B cell (primary cell): ENCODE measurements around the gene RECK. TPM values are rescaled to one million over a fixed set of nuclear protein-coding genes. Genes with fewer than 3 reads are reported as not detected.
A peak's percentile ranks its signal among the peaks of the same experiment; 100 is the strongest.

Experiments
- ATAC-seq: fragments of 200-7000 bp; cut with Tn5 transposase; one replicate; pipeline ENCODE4 v1.10.0; 2021; ENCODE audit warnings: low read depth, mild to moderate bottlenecking, moderate number of reproducible peaks, moderate library complexity
- CTCF ChIA-PET: fragments of 350-600 bp; sonication (Branson Sonifier 250); formaldehyde crosslinking; loops from one replicate; lab custom pipeline; 2021; ENCODE audit warnings: antibody characterized with exemption, inconsistent platforms; lab: Charles Lee
- POLR2A ChIA-PET: fragments of 350-600 bp; sonication (Branson Sonifier 250); formaldehyde crosslinking; loops from one replicate; lab custom pipeline; 2021; ENCODE audit warnings: antibody characterized with exemption; lab: Charles Lee
- DNase-seq: peaks from one replicate; pipeline ENCODE4 v3.0.0; 2013
- H2AFZ ChIP-seq: 2 replicates; pipeline ENCODE4 v1.6.1; 2012; ENCODE audit warnings: mild to moderate bottlenecking, low read depth, low read length; ENCODE audit not compliant: insufficient read depth, poor library complexity, severe bottlenecking
- H3K27ac ChIP-seq, 2 donors: 1 replicate in 1 of 2; 2 replicates in 1 of 2; pipeline ENCODE4 v1.5.1; 2012 to 2013; ENCODE audit warnings: low read length in 2 of 2, mild to moderate bottlenecking in 2 of 2, moderate library complexity in 1 of 2
- H3K27me3 ChIP-seq, 4 experiments: fragments of 200-600 bp in 1 of 4; sonication (generic) in 1 of 4; replicated peaks in 1 of 4; 1 replicate in 2 of 4; 2 replicates in 2 of 4; pipeline versions ENCODE4 v1.6.1 to v1.7.0; 2013 to 2016; ENCODE audit warnings: low read length in 3 of 4, mild to moderate bottlenecking in 2 of 4, mixed read lengths in 1 of 4, moderate library complexity in 1 of 4; ENCODE audit not compliant: insufficient read depth in 4 of 4, control insufficient read depth in 3 of 4; ENCODE audit errors: control extremely low read depth in 1 of 4
- H3K36me3 ChIP-seq, 2 experiments: replicated peaks in 1 of 2; 1 replicate in 1 of 2; 2 replicates in 1 of 2; pipeline versions ENCODE4 v1.6.1 to v1.7.1; 2013; ENCODE audit warnings: low read length in 1 of 2; ENCODE audit not compliant: insufficient read depth in 2 of 2, control insufficient read depth in 1 of 2; ENCODE audit errors: control extremely low read depth in 1 of 2, extremely low read depth in 1 of 2
- H3K4me1 ChIP-seq, 2 donors: fragments of 200-600 bp in 1 of 2; sonication (generic) in 1 of 2; 1 replicate in 1 of 2; 2 replicates in 1 of 2; pipeline versions ENCODE4 v1.5.1 to v1.6.1; 2013 to 2017; ENCODE audit warnings: low read length in 2 of 2; ENCODE audit not compliant: control insufficient read depth in 2 of 2, insufficient read depth in 2 of 2
- H3K4me2 ChIP-seq: replicated peaks from 2 replicates; pipeline ENCODE3; 2012; ENCODE audit warnings: mild to moderate bottlenecking, low read depth, low read length; ENCODE audit not compliant: poor library complexity, severe bottlenecking
- H3K4me3 ChIP-seq, 5 experiments: fragments of 200-600 bp in 1 of 5; sonication (generic) in 1 of 5; 1 replicate in 3 of 5; 2 replicates in 2 of 5; pipeline versions ENCODE4 v1.5.1 to v1.7.0; 2011 to 2016; ENCODE audit warnings: low read length in 4 of 5, mild to moderate bottlenecking in 4 of 5, low read depth in 2 of 5, control low read depth in 1 of 5, moderate library complexity in 1 of 5; ENCODE audit not compliant: insufficient read depth in 1 of 5; ENCODE audit errors: control extremely low read depth in 1 of 5, extremely low read depth in 1 of 5
- H3K79me2 ChIP-seq: fragments of 200-600 bp; sonication (generic); one replicate; pipeline ENCODE4 v1.6.0; 2016; ENCODE audit warnings: low read length; ENCODE audit not compliant: control insufficient read depth, insufficient read depth
- H3K9ac ChIP-seq: fragments of 200-600 bp; sonication (generic); 2 replicates; pipeline ENCODE4 v1.6.1; 2017; ENCODE audit warnings: mild to moderate bottlenecking, low read length, moderate library complexity
- H3K9me3 ChIP-seq, 3 donors: one replicate each; pipeline versions ENCODE4 v1.6.1 to v1.7.1; 2013; ENCODE audit warnings: low read length in 2 of 3; ENCODE audit not compliant: control insufficient read depth in 2 of 3, insufficient read depth in 1 of 3; ENCODE audit errors: control extremely low read depth in 1 of 3
- H4K20me1 ChIP-seq: 2 replicates; pipeline ENCODE4 v1.6.0; 2012; ENCODE audit warnings: mild to moderate bottlenecking, low read length; ENCODE audit not compliant: insufficient read depth, control insufficient read depth, poor library complexity, severe bottlenecking
- H3K27ac Mint-ChIP-seq: one replicate; pipeline ENCODE4 v1.8.0; 2021; ENCODE audit warnings: mixed read lengths
- H3K27me3 Mint-ChIP-seq: one replicate; pipeline ENCODE4 v1.8.0; 2021; ENCODE audit warnings: mixed read lengths
- H3K4me1 Mint-ChIP-seq: one replicate; pipeline ENCODE4 v1.8.0; 2021; ENCODE audit warnings: mixed read lengths
- H3K4me3 Mint-ChIP-seq: one replicate; pipeline ENCODE4 v1.8.0; 2021; ENCODE audit warnings: mixed read lengths
- H3K9me3 Mint-ChIP-seq: one replicate; pipeline ENCODE4 v1.8.0; 2022; ENCODE audit warnings: mixed read lengths; ENCODE audit not compliant: insufficient read depth
- EZH2 ChIP-seq: IDR thresholded peaks from 2 replicates; pipeline ENCODE4 v1.6.1; 2012; ENCODE audit warnings: borderline replicate concordance, low read depth, mild to moderate bottlenecking, moderate library complexity, low read length; ENCODE audit not compliant: insufficient read depth, poor library complexity, severe bottlenecking
- WGBS: methylation state at CpG from one replicate; pipeline ENCODE4 v1.1.5; 2013; ENCODE audit warnings: missing lambda C conversion rate; ENCODE audit not compliant: insufficient coverage; 5-methylcytosine and 5-hydroxymethylcytosine counted together
- intact Hi-C: fragments of 100-400 bp; cut with micrococcal nuclease; formaldehyde crosslinking; loops from one replicate; pipeline ENCODE4 v1.10.0; 2022
- polyA plus RNA-seq: library from polyadenylated mRNA; depleted of rRNA; stranded (reverse); fragments of >200 nt; gene quantifications from 2 replicates; pipeline ENCODE4 v1.2.3, GENCODE V29; 2012
- total RNA-seq, 2 donors: library from RNA; stranded (reverse); fragments of 120-200 nt in 1 of 2; gene quantifications; 1 replicate in 1 of 2; 2 replicates in 1 of 2; pipeline versions ENCODE4 v1.2.3 to v1.2.4, GENCODE V29; 2013 to 2022
- TF ChIP-seq, protein P1 (sequence below): fragments of 200-600 bp; IDR thresholded peaks from one replicate; pipeline ENCODE4 v1.8.0; 2022; ENCODE audit warnings: antibody characterized with exemption, mild to moderate bottlenecking

The RECK gene
- total and polyA plus RNA-seq, 2 donors (not counting 1 experiment from before 2014, with no cell fraction given) = 5.6 to 7.7 TPM

DNA sequence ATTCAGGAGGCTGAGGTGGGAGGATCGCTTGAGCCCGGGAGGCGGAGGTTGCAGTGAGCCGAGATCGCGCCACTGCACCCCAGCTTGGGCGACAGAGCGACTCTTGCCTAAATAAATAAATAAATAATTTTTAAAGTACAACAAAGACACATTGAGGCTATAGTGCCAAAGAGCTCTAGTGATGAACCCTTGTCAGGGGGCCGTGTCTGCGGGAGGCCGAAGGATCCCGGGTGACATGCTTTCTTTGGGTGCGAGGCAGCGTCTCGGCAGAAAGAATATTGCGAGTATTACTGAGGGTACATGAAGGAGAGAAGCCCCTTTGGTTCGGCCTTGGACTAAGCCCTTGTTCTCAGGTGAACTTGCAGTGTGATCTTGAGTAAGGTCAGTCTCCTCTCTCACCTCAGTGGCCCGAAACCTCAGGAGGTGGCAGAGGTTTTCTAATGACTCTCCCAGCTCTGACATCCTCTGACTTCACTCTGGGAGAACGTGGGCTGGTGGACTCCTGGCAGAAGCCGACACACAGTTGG lies 397 bp upstream of the RECK start:
- Histone ChIP-seq H3K4me3 (peak overlapping the region in 4 of 5 experiments; percentile 69 to 82 (median 74)), H3K27ac (no peak overlapping the region), H3K27me3 (peaks cover 0 to 3% (median 0%) of the 10 kb centered on the region in 4 experiments), H4K20me1 (no peaks in the 10 kb centered on the region), H3K9me3 (no peaks in the 10 kb centered on the region), H3K4me2 (peak overlapping the region; percentile 89), H3K79me2 (peaks cover 16% of the 10 kb centered on the region), H2AFZ (peak overlapping the region; percentile 98), H3K36me3 (no peaks in the 10 kb centered on the region), H3K4me1 (peaks cover 14 to 15% of the 10 kb centered on the region in 2 donors), H3K9ac (peak overlapping the region; percentile 89)
- H3K27me3 Mint-ChIP-seq = no peaks in the 10 kb centered on the region
- intact Hi-C loops = loop anchor here (2.0 to 10.0 kb wide), 3 partner anchors 56 to 922 kb away; partner anchors contain the start of genes ATOSB and CCIN
- H3K9me3 Mint-ChIP-seq = no peaks in the 10 kb centered on the region
- TF ChIP-seq EZH2 = no peak
- ChIA-PET POLR2A (interaction anchor here (0.9 kb wide), 1 partner anchor 154 kb away, joined by 5 read pairs; the partner anchor contains the start of gene CLTA), CTCF (interaction anchor here (1.6 to 3.4 kb wide), 2 partner anchors 13 to 27 kb away, joined by 3 to 18 read pairs; no protein-coding TSS in a partner anchor)
- WGBS = 55% methylated on average over 15 of the region's 20 CpGs
- peak overlapping the region; percentile 88 for H3K4me3 Mint-ChIP-seq
- peaks cover 20% of the 10 kb centered on the region for H3K4me1 Mint-ChIP-seq
- ATAC-seq (no peak), DNase-seq (no peak)
- H3K27ac Mint-ChIP-seq = peak overlapping the region; percentile 47

DNA sequence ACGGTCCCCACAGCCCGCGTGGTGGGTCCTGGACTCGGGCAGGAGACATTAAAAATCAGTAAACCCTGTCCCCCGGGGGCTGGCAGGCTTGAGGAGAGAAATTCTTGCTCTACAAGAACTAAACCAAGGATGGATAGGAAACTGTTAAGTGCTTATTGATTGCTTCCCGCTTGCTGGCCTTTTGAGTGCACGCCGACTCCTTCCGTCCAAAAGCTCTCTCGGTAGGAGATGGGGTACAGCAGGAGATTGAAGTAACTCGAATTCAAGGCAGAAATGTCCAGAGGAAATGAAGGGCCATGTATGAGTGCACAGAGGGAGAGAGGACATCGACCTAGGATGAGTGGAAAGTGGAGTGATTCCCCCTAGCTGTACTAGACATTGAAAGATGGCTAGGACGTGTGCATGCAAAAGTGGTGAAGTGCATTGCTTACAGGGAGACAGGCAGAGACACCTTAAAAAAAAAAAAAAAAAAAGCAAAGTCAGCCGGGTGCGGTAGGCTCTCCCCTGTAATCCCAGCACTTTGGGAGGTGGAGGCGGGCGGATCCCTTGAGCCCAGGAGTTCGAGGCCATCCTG lies 923 bp downstream of the RECK start:
- CTCF ChIA-PET = interaction anchor here (0.6 to 3.3 kb wide), 4 partner anchors 14 to 131 kb away, joined by 5 to 18 read pairs (median 6); no protein-coding TSS in a partner anchor
- peak overlapping the region; percentile 89 for H3K4me2 ChIP-seq
- peak overlapping the region; percentile 76 for H3K27ac Mint-ChIP-seq
- peak overlapping the region; percentile 89 for H3K9ac ChIP-seq
- no peak for DNase-seq
- TF ChIP-seq, protein P1, sequence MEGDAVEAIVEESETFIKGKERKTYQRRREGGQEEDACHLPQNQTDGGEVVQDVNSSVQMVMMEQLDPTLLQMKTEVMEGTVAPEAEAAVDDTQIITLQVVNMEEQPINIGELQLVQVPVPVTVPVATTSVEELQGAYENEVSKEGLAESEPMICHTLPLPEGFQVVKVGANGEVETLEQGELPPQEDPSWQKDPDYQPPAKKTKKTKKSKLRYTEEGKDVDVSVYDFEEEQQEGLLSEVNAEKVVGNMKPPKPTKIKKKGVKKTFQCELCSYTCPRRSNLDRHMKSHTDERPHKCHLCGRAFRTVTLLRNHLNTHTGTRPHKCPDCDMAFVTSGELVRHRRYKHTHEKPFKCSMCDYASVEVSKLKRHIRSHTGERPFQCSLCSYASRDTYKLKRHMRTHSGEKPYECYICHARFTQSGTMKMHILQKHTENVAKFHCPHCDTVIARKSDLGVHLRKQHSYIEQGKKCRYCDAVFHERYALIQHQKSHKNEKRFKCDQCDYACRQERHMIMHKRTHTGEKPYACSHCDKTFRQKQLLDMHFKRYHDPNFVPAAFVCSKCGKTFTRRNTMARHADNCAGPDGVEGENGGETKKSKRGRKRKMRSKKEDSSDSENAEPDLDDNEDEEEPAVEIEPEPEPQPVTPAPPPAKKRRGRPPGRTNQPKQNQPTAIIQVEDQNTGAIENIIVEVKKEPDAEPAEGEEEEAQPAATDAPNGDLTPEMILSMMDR = no peak
- TF ChIP-seq EZH2 = no peak
- H3K27me3 Mint-ChIP-seq = no peaks in the 10 kb centered on the region
- H3K9me3 ChIP-seq = no peaks in the 10 kb centered on the region
- POLR2A ChIA-PET = interaction anchor here (0.9 kb wide), 1 partner anchor 29 kb away, joined by 3 read pairs; no protein-coding TSS in a partner anchor
- peaks cover 31% of the 10 kb centered on the region for H3K4me1 Mint-ChIP-seq
- peak overlapping the region; percentile 88 for H3K4me3 Mint-ChIP-seq
- H3K27me3 ChIP-seq = peaks cover 0 to 3% (median 0%) of the 10 kb centered on the region in 4 experiments
- intact Hi-C loops = loop anchor here (1.0 to 10.0 kb wide), 4 partner anchors 55 to 923 kb away; partner anchors contain the start of genes ATOSB, CCIN and CLTA
- H3K4me1 ChIP-seq = peaks cover 19 to 23% of the 10 kb centered on the region in 2 donors
- H3K4me3 ChIP-seq = peak overlapping the region; percentile 52 to 82 (median 74)
- WGBS = 25% methylated on average over 10 of the region's 18 CpGs
- H3K9me3 Mint-ChIP-seq = no peaks in the 10 kb centered on the region
- H3K79me2 ChIP-seq = peaks cover 16% of the 10 kb centered on the region
- no peaks in the 10 kb centered on the region for H3K36me3 ChIP-seq
- H2AFZ ChIP-seq = peak overlapping the region; percentile 98
- ATAC-seq = no peak
- no peaks in the 10 kb centered on the region for H4K20me1 ChIP-seq
- H3K27ac ChIP-seq = peak overlapping the region in 1 of 2 donors; percentile 55
